K562 (cell line): ENCODE results near the gene ESPN.

Source experiments
- ARID4B ChIP-seq: sonication (generic); formaldehyde crosslinking; IDR thresholded peaks from 2 replicates; pipeline ENCODE4 v1.8.0; 2022; ENCODE audit warnings: mild to moderate bottlenecking, missing genetic modification reagents
- BHLHE40 ChIP-seq: IDR thresholded peaks from 2 replicates; pipeline ENCODE4 v1.6.1; 2011; ENCODE audit warnings: low read length, improper control_type of control experiment
- CBX8 ChIP-seq: fragments of 200-600 bp; sonication (generic); IDR thresholded peaks from 2 replicates; pipeline ENCODE4 v1.6.1; 2012; ENCODE audit warnings: borderline replicate concordance, mixed run types, low read depth, mild to moderate bottlenecking, moderate library complexity, mixed read lengths, low read length, control low read depth, inconsistent platforms; ENCODE audit not compliant: poor library complexity, severe bottlenecking; ENCODE audit errors: extremely low read depth
- CTCF ChIP-seq, 3 experiments: IDR thresholded peaks in 2 of 3; conservative IDR thresholded peaks in 1 of 3; 2 replicates each; pipeline ENCODE4 v1.5.1; 2011 to 2012; ENCODE audit warnings: low read length in 3 of 3, mild to moderate bottlenecking in 3 of 3, control low read depth in 2 of 3, improper control_type of control experiment in 1 of 3, inconsistent platforms in 1 of 3, low read depth in 1 of 3, mixed read lengths in 1 of 3, moderate library complexity in 1 of 3; ENCODE audit not compliant: insufficient read depth in 2 of 3
- MIER1 ChIP-seq: fragments of 450-650 bp; IDR thresholded peaks from 2 replicates; pipeline ENCODE4 v1.6.1; 2016; ENCODE audit warnings: antibody characterized with exemption, mild to moderate bottlenecking, low read depth
- MTF1 ChIP-seq: fragments of 250-450 bp; sonication (Bioruptor Pico); IDR thresholded peaks from 2 replicates; pipeline ENCODE4 v1.9.0; 2021; ENCODE audit warnings: moderate library complexity, mild to moderate bottlenecking, inconsistent platforms, borderline replicate concordance
- ZNF311 ChIP-seq: fragments of 250-450 bp; sonication (Bioruptor Pico); IDR thresholded peaks from 2 replicates; pipeline ENCODE4 v1.4.0; 2020; ENCODE audit warnings: mild to moderate bottlenecking, moderate library complexity

GRCh38 chr1:6416906-6417305 lies 7.7 kb upstream of the ESPN start:
- TF ChIP-seq BHLHE40 (no peak), CBX8 (no peak), MIER1 (no peak), ZNF311 (CRISPR knock-in tag) (no peak), MTF1 (CRISPR knock-in tag) (no peak), ARID4B (CRISPR knock-in tag) (no peak), CTCF (IDR thresholded peaks at IDR 0.05 in 2 of 3, conservative IDR thresholded peaks at IDR 0.05 in 1 of 3; ENCODE audit: insufficient read depth in 2 of 3, low read depth in 1 of 3, low read length in 3 of 3) (no peak)
